ENCODE results near the gene LUC7L2.

The LUC7L2 gene

DNA sequence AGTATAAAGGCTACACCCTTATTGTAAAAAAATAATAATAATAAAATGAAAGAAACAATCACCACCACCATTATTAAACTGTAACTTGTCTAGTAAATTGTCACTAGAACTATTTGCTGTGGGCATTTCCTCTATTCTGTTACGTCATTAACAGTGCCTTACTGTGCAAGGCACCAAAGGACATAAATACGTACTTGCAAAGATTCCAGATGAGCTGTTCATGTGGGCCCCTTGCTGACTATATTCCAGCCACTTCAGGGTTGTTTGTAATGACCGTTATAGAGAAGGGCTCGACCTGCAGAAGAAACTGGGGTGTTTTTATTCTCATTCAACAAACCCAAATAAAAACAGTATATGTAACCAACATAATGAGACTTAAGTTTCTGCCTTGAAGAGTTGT is 63.4 kb downstream of the LUC7L2 start:
- no peak for TF ChIP-seq POLR2AphosphoS5 (IDR thresholded peaks at IDR 0.05; ENCODE audit: low read depth, low read length)
- no peak for TF ChIP-seq SIN3A (IDR thresholded peaks at IDR 0.05; ENCODE audit: borderline replicate concordance, insufficient read depth, low read length)
- TF ChIP-seq TAF1 (IDR thresholded peaks at IDR 0.05; ENCODE audit: borderline replicate concordance, insufficient read depth, low read length): no peak
- TF ChIP-seq, protein P1, sequence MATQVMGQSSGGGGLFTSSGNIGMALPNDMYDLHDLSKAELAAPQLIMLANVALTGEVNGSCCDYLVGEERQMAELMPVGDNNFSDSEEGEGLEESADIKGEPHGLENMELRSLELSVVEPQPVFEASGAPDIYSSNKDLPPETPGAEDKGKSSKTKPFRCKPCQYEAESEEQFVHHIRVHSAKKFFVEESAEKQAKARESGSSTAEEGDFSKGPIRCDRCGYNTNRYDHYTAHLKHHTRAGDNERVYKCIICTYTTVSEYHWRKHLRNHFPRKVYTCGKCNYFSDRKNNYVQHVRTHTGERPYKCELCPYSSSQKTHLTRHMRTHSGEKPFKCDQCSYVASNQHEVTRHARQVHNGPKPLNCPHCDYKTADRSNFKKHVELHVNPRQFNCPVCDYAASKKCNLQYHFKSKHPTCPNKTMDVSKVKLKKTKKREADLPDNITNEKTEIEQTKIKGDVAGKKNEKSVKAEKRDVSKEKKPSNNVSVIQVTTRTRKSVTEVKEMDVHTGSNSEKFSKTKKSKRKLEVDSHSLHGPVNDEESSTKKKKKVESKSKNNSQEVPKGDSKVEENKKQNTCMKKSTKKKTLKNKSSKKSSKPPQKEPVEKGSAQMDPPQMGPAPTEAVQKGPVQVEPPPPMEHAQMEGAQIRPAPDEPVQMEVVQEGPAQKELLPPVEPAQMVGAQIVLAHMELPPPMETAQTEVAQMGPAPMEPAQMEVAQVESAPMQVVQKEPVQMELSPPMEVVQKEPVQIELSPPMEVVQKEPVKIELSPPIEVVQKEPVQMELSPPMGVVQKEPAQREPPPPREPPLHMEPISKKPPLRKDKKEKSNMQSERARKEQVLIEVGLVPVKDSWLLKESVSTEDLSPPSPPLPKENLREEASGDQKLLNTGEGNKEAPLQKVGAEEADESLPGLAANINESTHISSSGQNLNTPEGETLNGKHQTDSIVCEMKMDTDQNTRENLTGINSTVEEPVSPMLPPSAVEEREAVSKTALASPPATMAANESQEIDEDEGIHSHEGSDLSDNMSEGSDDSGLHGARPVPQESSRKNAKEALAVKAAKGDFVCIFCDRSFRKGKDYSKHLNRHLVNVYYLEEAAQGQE (IDR thresholded peaks at IDR 0.05; ENCODE audit: insufficient read depth in 1 of 2, low read depth in 2 of 2, low read length in 2 of 2): no peak
- no peak for TF ChIP-seq FOXP2 (optimal IDR thresholded peaks at IDR 0.05; ENCODE audit: borderline replicate concordance, extremely low read depth, extremely low read length, insufficient read depth)

DNA sequence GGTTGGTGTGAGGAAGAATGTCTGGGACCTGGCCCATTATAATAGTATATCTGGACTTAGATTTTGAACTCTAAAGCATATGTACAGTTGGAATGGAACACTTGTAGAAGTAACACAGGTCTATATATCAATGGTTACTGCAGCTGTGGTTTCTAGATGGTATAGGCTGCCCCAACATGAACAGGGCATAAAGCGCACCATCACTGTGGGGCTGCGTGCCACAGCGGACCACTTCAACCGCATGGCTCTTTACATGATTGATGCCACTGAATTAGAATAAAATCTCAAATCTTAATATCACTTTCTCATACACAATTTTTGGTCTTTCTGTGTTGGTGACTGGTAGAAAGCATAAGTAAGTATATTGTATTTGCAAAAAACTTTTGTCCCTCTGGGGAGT is 64.3 kb downstream of the LUC7L2 start:
- TF ChIP-seq SIN3A (IDR thresholded peaks at IDR 0.05; ENCODE audit: borderline replicate concordance, insufficient read depth, low read length): no peak
- no peak for TF ChIP-seq FOXP2 (optimal IDR thresholded peaks at IDR 0.05; ENCODE audit: borderline replicate concordance, extremely low read depth, extremely low read length, insufficient read depth)
- TF ChIP-seq TAF1 (IDR thresholded peaks at IDR 0.05; ENCODE audit: borderline replicate concordance, insufficient read depth, low read length): no peak
- TF ChIP-seq, protein P1 (IDR thresholded peaks at IDR 0.05; ENCODE audit: insufficient read depth in 1 of 2, low read depth in 2 of 2, low read length in 2 of 2): no peak

DNA sequence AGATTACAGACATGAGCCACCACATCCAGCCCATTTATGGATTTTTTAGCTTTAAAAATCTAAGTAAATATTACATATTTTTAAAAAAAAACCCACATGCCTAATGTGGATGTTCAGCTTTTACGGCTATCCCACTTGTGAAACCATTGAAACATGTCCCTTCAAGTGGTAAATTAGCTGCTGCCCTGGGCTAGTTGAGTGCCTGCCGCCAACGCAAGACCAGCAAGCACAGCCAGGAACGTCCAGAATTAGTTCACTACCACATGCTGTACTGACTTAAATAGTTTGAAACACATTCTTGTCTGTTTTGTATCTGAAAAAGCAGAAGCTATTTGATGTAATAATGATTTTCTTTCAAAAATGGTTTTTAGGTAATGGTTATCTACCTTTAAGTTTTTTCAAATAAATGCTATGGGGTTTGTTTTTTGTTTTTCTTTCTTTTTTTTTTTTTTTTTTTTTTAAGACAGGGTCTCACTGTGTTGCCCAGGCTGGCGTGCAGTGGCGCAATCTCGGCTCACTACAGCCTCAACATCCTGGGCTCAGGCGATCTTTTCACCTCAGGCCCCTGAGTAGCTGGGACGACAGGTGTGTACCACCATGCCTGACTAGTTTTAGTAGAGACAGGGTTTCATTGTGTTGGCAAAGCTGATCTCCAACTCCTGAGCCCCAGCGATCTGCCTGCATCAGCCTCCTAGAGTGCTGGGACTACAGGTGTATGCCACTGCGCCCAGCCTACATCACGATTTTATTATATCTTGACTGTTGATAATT is 66.7 kb downstream of the LUC7L2 start:
- TF ChIP-seq, protein P1 (IDR thresholded peaks at IDR 0.05; ENCODE audit: insufficient read depth in 1 of 2, low read depth in 2 of 2, low read length in 2 of 2): no peak
- TF ChIP-seq TAF1 (IDR thresholded peaks at IDR 0.05; ENCODE audit: borderline replicate concordance, insufficient read depth, low read length): no peak
- no peak for TF ChIP-seq POLR2AphosphoS5 (IDR thresholded peaks at IDR 0.05; ENCODE audit: low read depth, low read length)
- no peak for TF ChIP-seq SIN3A (IDR thresholded peaks at IDR 0.05; ENCODE audit: borderline replicate concordance, insufficient read depth, low read length)
- no peak for TF ChIP-seq FOXP2 (optimal IDR thresholded peaks at IDR 0.05; ENCODE audit: borderline replicate concordance, extremely low read depth, extremely low read length, insufficient read depth)

DNA sequence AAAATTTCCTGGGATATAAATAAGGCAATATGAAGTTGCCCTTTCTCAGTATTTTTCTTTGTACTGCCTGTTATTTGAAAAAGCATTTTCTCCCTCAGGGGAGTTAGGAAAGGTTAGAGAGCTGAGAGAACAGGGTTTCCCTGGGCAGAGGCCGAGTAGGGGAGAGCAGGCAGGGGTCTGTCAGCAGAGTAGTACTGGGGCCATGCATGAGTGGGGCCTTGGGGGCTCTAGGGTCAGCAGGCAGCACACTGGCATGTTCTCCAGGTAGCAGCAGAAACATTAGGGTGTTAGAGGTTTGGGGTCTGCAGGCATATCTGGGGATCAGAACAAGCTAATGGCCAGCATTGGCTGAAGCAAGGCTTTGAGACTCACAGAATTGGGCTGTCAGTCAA is 67.3 kb downstream of the LUC7L2 start:
- TF ChIP-seq POLR2AphosphoS5 (IDR thresholded peaks at IDR 0.05; ENCODE audit: low read depth, low read length) (no peak), TAF1 (IDR thresholded peaks at IDR 0.05; ENCODE audit: borderline replicate concordance, insufficient read depth, low read length) (no peak), SIN3A (IDR thresholded peaks at IDR 0.05; ENCODE audit: borderline replicate concordance, insufficient read depth, low read length) (no peak), FOXP2 (optimal IDR thresholded peaks at IDR 0.05; ENCODE audit: borderline replicate concordance, extremely low read depth, extremely low read length, insufficient read depth) (no peak)
- TF ChIP-seq, protein P1 (IDR thresholded peaks at IDR 0.05; ENCODE audit: insufficient read depth in 1 of 2, low read depth in 2 of 2, low read length in 2 of 2): no peak
